Occipital lobe (tissue), 2 donors: ENCODE measurements around the gene LMO3. TPM values are rescaled to one million over a fixed set of nuclear protein-coding genes. Genes with fewer than 3 reads are reported as not detected.
"Not testable (repeated sequence)": the region's sequence is repeated elsewhere in the genome, so short reads cannot be mapped to it uniquely, and the experiment has no call there.

Experiments
- DNase-seq: peaks from one replicate; lab custom pipeline; 2025; lab: John Stamatoyannopoulos, UW
- total RNA-seq: library from RNA; depleted of rRNA; stranded (reverse); fragments of >200 nt; gene quantifications from one replicate; pipeline ENCODE4 v1.2.3, GENCODE V29; 2014

The LMO3 gene
- total RNA-seq, 1 donor from 2014 or later, result 363 TPM

DNA sequence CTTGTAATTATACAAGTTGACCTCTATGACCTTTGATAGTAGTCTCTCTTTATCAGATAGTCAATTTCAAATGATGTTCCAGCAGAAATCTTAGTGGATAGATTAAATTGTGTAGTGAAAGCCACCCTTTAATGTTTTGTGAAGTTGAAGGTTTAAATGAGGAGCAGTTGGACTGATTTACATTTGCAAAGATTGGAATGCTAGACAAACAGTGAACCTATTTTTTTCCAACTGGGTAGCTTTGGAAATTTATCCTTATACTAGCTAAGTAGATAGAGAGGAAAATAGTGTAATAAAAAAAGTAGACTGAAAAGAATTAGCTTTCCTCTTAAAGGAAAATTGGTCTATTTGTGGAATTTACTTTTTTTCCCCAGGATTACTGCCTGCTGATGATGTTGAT is 53.7 kb downstream of the LMO3 start:
- DNase-seq, result no peak

DNA sequence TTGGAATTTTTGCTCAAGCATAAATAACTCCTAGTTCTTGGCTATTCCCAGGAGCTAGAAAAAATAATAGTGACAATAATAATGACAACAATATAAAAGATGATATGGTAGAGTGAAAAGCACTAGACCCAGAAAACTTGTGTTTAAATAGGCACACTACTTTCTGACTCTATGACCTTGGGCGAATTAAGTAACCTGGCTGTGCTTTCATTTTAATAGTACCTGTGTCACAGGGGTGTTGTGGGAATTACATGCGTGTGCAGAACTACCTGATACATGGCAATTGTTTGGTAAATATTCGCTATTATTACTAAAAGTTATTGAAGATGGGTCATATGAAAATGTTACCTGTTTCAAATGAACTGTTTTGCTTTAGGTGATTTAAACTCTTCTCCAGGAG is 60.1 kb downstream of the LMO3 start:
- DNase-seq, result no peak

DNA sequence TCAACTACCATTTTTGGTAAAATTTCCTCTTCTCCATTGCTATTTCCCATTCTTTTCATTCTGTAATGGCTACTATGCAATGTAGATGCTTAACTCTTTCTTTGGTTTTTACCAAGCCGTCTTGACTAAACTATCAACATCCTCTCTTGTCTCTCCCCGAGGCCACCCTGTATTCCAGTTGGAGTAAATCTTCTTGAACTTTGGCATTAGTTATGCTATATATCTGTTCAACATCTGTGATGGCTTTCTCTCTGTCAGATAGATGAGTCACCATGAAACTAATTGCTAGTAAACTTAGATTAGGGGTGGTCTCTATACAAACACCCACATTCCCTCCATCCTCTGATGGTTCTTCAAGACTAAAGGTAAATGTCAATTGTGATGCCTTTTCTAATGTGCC is 63.4 kb downstream of the LMO3 start:
- DNase-seq, result no peak

DNA sequence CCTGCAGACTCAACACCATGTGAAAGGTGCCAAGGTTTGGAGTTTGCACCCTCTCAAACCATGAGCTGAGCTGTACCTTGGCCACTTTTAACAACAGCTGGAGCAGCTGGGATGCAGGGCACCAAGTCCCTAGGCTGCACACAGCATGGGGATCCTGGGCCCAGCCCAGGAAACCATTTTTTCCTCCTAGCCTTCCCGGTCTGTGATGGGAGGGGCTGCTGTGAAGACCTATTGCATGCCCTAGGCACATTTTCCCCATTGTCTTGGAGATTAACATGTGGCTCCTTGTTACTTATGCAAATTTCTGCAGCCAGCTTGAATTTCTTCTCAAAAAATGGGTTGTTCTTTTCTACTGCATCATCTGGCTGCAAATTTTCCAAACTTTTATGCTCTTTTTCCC is 68.3 kb downstream of the LMO3 start:
- DNase-seq, result not testable (repeated sequence)

DNA sequence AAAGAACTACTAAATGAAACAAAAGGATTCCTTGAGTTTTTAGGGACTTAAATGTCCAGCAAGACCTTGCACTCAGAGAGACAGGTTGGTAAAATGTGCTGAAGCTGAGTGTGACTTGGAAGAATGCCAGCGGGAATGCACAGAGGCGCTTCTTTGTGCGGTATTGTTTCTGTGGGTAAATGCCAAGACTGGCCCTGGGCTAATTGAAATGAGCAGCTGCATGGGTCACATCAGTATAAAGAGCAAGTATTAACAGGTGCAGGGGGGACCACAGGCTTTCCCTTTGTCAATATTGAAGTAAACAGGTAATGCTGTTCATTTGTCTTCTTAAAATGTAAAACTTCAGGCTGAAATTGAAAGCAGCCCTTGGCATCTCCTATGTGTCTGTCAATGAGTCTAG is 74.3 kb downstream of the LMO3 start:
- no peak for DNase-seq

DNA sequence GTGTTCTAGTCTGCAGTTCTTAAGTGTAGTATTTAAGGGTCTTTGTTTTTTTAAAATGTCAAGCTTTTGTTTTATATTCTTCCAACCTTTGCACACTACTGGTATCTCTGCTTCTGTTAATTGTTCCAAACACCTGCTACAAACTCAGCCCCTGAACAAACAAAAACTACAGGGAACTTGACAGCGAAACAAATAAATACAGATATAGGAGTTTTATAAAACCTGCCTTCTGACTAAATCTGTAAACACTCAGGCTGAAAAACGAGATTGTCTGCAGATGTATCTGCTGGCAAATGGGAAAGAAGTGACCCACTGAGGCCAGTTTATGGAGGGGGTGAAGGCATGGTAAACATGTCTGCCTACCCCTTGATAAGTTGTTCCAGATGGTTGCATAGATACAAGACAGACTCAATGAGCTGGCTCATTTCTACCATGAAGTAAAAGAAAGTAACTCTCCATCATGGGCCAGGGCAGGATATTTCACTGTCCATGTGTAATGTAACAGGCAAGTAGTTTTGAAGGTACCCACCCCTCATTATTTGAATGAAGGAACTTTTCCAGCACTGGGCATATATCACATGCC is 75.6 kb downstream of the LMO3 start:
- DNase-seq, result no peak

DNA sequence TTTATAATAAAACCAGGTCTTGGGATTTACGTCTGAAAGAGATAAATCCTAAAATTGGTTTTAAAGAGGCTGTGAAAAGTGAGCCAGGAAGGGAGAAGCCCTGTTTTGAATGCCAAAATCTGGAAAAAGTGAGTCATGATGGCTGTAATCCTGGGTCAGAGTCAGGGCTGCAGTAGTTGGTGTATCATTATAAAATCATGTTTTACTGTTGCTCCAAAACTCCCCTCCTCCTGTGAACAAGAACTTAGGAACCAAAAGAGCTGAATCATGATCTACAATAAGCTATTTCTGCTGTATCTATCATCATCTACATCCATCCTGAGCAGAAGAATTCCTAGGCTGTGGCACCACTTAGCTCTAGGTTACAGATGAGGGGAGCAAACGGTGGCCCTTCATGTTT is 79.3 kb downstream of the LMO3 start:
- DNase-seq, result no peak

DNA sequence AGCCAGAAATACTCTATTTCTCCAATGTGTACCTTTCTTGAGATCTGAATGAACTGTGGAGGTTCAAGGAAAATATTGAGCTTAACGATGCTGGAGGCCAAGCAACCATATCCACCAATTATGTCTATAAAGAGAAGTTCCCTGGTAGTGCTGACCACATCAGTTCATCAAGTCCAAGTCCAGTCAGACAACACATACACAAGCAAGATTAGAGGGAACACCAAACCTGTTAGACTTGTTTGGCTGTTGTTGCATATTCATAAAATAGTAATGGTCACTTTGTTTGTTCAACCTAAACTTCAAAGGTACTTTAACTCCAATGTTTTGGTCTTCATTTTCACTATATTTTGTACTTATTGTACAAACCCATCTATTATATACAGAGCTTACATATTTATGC is 81.6 kb downstream of the LMO3 start:
- no peak for DNase-seq

DNA sequence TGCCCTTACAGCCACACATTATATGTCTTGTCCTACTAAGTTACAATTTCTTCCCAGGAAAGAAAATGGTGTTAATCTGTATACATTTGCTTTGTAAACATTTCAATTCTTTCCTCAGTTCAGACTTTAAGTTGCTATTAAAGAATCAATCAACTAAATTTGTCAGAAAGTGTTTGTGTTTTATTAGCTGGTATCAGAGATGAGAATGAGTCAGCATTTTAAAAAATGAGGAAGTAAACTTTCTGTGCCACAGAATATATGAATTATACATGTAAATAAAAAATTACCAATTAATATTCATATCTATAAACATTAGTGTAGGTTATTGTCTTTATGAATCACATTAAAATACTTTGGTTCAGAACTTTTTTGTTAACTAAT is 82.0 kb downstream of the LMO3 start:
- DNase-seq, result no peak

DNA sequence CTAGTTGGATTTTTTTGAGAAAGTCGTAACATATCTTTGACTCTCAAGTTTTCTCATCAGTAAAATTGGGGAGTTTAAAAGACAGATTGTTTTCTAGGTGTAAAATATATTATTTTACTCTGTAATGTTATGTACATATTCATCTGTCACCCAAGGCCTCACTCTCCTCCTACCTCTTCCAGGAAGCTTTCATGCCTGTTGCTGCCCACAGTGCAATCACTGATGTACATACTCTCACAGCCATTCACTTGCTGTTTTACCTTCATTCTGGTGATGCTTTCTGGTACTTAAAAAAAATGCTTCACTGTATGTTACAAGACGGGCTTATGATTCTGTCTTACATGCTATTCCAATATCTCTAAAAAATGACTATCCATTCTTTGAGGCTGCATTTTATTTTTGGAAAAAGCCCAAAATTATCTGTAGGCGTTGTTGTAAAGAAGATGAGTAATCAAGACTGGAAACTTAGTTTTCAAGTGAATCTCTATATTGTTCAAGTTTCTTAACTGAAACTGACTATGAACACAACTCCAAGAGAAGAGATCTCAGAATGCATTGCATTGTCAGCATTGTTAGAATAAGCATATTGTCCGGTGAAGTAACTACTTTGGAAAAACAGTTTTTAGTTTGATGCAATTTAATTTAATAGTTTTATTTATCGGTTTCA is 82.5 kb downstream of the LMO3 start:
- no peak for DNase-seq

DNA sequence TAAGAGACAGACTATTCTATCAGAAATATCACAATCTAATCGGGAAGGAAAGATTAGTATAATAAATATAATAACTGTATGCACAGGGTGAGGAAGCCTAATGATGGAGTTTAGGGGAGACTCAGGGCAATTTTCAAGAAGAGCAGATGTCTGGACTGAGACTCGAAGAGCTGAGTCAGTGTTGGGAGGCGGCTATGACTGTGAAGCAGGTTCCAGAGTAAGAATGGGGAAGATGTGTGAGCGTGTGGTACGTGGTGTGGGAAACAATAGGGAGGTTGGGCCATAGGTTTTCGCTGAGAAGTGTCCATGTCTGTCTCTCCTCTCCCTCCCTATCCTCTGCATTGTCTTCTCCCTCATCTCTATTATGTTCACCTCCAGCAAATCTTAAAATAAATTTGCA is 85.6 kb downstream of the LMO3 start:
- no peak for DNase-seq

DNA sequence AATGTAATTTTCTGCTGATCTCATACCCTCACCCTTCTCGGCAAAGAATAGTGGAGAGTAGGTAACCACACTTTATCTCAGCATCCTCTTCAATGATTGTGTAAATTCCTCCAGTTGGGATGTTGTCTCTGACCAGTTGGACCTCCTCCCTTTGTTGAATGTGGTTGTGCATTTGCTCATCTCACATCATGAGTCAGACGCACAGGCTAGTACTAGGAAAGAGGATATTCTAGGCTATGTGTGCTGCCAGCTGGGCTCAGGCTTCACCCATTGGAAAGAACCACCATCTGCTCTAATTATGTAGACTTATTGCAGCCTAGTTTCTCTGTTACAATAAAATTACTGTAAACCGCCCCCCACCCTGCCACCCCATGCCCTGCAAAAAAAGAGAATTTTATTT is 90.3 kb downstream of the LMO3 start:
- DNase-seq, result no peak

DNA sequence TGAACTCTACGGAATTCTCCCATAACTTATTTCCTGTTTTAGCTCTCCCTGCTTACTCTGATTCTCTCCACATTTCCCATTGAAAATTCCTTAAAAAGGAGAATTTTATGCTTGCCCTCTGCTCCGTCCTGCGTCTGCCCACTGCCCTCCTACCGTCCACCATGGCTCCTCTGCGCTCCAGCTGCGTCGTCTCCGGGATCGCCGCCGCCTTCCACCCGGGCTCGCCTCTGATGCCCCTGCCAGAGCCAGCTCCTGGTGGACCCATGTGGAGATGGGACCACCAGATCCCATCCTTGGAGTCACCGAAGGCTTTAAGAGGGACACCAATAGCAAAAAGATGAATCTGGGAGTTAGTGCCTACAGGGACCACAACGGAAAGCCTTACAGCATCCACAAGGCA is 92.7 kb downstream of the LMO3 start:
- DNase-seq, result no peak

DNA sequence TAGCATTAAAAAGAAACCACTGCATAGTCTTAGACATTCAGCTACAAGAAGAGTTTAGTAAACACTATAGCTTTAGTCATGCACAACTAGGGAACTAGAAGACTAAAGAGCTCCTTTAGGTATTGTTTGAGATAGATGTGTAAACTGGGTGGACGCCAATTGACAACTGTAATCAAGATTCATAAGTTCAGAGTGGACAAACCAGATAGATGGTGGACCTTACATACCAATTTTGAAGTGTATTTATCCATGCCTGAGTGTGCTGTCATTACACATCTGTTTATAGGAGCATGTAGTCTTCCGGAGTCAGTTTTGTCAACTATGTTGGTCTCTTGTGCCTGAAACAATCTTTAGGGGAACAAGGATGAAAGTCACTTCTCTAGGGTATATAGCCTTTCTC is 96.6 kb downstream of the LMO3 start:
- no peak for DNase-seq

DNA sequence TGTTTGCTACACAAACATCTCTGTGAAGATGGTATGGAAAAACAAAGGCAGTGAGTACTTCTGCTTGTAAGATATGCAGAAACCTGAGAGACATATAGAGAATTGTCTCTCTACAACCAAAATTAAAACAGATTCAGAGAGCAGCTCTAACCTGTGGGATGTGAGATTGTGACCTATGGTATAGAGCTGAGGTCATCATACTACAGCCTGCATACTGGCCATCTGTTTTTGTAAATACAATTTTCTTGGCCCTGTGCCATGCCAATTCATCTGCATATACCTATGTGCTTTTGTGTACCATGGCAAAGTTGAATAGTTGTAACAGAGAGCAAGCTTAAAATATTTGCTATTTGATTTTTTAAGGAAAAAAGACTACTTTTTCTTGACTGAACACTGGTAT is 99.6 kb downstream of the LMO3 start:
- DNase-seq, result no peak

DNA sequence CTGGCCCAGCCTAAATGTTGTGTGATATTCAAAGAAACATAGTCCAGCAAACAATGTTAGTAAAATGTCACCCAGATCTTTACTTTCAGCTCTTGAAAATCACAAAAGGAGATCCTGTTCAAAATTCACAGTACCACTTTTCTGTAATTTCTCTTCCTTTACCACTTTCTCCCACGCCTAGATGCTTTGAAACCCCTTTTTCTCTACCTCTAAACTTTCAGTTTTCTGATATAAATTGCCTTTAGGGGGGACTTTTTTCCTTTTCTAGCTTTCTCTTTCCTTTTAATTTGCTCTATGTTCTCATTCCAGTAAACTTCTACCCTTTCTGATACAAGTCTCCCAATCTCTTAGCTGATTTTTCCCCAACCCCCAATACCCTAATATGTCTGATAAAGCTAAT is 101.8 kb downstream of the LMO3 start:
- no peak for DNase-seq

DNA sequence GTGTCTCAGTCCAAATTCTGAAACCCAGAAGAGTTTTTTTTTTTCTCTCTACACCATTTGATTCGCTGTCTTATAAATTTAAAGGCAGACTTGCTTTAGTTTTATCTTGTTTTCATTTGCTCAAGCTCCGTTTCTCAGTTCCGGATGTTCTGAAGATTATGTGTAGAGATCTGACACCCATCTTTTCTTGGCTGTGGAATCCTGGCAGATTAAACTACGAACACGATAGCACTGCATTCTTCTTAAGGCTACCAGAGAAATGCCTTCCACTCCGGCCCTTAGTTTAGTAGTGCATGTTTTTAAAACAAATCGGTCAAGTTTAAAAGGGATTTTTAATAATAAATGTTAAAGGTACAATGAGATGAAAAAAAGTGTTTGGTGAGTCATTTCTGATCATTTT is 106.4 kb downstream of the LMO3 start:
- no peak for DNase-seq
